NCI-H2107 treated with DMSO at 0.1 percent for 48 hours (cell line): ENCODE results near the gene PTCRA.
"Not testable (repeated sequence)": the region's sequence is repeated elsewhere in the genome, so short reads cannot be mapped to it uniquely, and the experiment has no call there.

Source experiments
- DNase-seq: peaks from one replicate; lab custom pipeline; 2025; ENCODE audit not compliant: unreplicated experiment; lab: John Stamatoyannopoulos, UW

The PTCRA gene

GRCh38 chr6:42915732-42916131 lies at the start of gene PTCRA:
Gene PTCRA, plus strand, starts transcription at chr6:42916053. Its CDS starts 17 bp downstream, at chr6:42916070.
- no peak for DNase-seq

- no peak for DNase-seq
Measured at GRCh38 chr6:42870145-42870936, 45.5 kb upstream of the PTCRA start.

- DNase-seq = no peak
Measured at GRCh38 chr6:42871711-42872110, 44.1 kb upstream of the PTCRA start.

GRCh38 chr6:42873313-42873712 lies 42.5 kb upstream of the PTCRA start:
- no peak for DNase-seq

- DNase-seq = no peak
Measured at GRCh38 chr6:42877695-42878094, 38.2 kb upstream of the PTCRA start.

- DNase-seq = peak; percentile 80
Measured at GRCh38 chr6:42879372-42880239, 36.2 kb upstream of the PTCRA start, which contains the start of gene RPL7L1. Gene RPL7L1, plus strand, starts transcription at chr6:42879616. Its CDS starts 295 bp downstream, at chr6:42879911.

GRCh38 chr6:42880240-42880817 lies 35.5 kb upstream of the PTCRA start:
- DNase-seq = not testable (repeated sequence)

- DNase-seq = not testable (repeated sequence)
Measured at GRCh38 chr6:42880871-42881270, 35.0 kb upstream of the PTCRA start.

GRCh38 chr6:42885702-42886101 lies 30.2 kb upstream of the PTCRA start:
- DNase-seq = no peak

- not testable (repeated sequence) for DNase-seq
Measured at GRCh38 chr6:42888201-42888600, 27.7 kb upstream of the PTCRA start.

- no peak for DNase-seq
Measured at GRCh38 chr6:42889815-42890214, 26.0 kb upstream of the PTCRA start.

- DNase-seq = peak; percentile 70
Measured at GRCh38 chr6:42890311-42891198, 25.3 kb upstream of the PTCRA start.

GRCh38 chr6:42891199-42891722 lies 24.6 kb upstream of the PTCRA start:
- DNase-seq = no peak

GRCh38 chr6:42894041-42894828 lies 21.6 kb upstream of the PTCRA start:
- DNase-seq = not testable (repeated sequence)

GRCh38 chr6:42896178-42896719 lies 19.6 kb upstream of the PTCRA start:
- no peak for DNase-seq

- DNase-seq = peak; percentile 2
Measured at GRCh38 chr6:42898891-42899361, 16.9 kb upstream of the PTCRA start.

- no peak for DNase-seq
Measured at GRCh38 chr6:42899871-42900270, 16.0 kb upstream of the PTCRA start.

GRCh38 chr6:42901538-42901957 lies 14.3 kb upstream of the PTCRA start:
- peak; percentile 62 for DNase-seq
